SK-N-SH (cell line): Measurements from ENCODE around the gene PSAP. TPM values are rescaled to one million over a fixed set of nuclear protein-coding genes. Genes with fewer than 3 reads are reported as not detected.

ENCODE experiments used
- CTCF ChIA-PET: fragments of 300-600, 350-600 bp; formaldehyde crosslinking; extraction: SDS; loops from one replicate; lab custom pipeline; 2021; lab: Yijun Ruan, JAX
- POLR2A ChIA-PET: fragments of 350-600 bp; sonication (Branson Sonifier 250); formaldehyde crosslinking; extraction: SDS; loops from one replicate; lab custom pipeline; 2020; ENCODE audit warnings: antibody characterized with exemption, inconsistent platforms; lab: Yijun Ruan, JAX
- DNase-seq: peaks from one replicate; pipeline ENCODE4 v3.0.0; 2012
- H2AFZ ChIP-seq: fragments of 200-600 bp; sonication (generic); 2 replicates; pipeline ENCODE4 v1.8.1; 2016; ENCODE audit warnings: antibody characterized with exemption, mild to moderate bottlenecking, low read depth
- H3F3A ChIP-seq: fragments of 200-600 bp; sonication (generic); replicated peaks from 2 replicates; pipeline ENCODE3; 2016; ENCODE audit warnings: antibody characterized with exemption, mild to moderate bottlenecking; ENCODE audit not compliant: insufficient read depth
- H3K27ac ChIP-seq, 2 experiments: fragments of 200-500 bp in 1 of 2; fragments of 200-600 bp in 1 of 2; sonication (Bioruptor generic) in 1 of 2; sonication (generic), shearing (Covaris generic) in 1 of 2; 2 replicates each; pipeline versions ENCODE4 v1.5.1 to v1.6.1; 2014 to 2016; ENCODE audit warnings: low read depth in 2 of 2, inconsistent platforms in 1 of 2, low read length in 1 of 2, mild to moderate bottlenecking in 1 of 2, mixed read lengths in 1 of 2
- H3K27me3 ChIP-seq: fragments of 200-600 bp; sonication (generic), shearing (Covaris generic); 2 replicates; pipeline ENCODE4 v1.6.1; 2016; ENCODE audit warnings: mixed run types; ENCODE audit not compliant: insufficient read depth
- H3K36me3 ChIP-seq, 2 experiments: fragments of 200-500 bp in 1 of 2; fragments of 200-600 bp in 1 of 2; sonication (Bioruptor generic) in 1 of 2; sonication (generic) in 1 of 2; replicated peaks in 1 of 2; 2 replicates each; pipeline versions ENCODE3 to v1.5.1; 2014 to 2016; ENCODE audit warnings: low read length in 1 of 2, mild to moderate bottlenecking in 1 of 2; ENCODE audit not compliant: insufficient read depth in 2 of 2, control insufficient read depth in 1 of 2
- H3K4me1 ChIP-seq, 2 experiments: fragments of 200-500 bp in 1 of 2; fragments of 200-600 bp in 1 of 2; sonication (Bioruptor generic) in 1 of 2; sonication (generic), shearing (Covaris generic) in 1 of 2; 2 replicates each; pipeline versions ENCODE4 v1.5.1 to v1.6.1; 2014 to 2016; ENCODE audit warnings: low read depth in 1 of 2, low read length in 1 of 2, mixed run types in 1 of 2; ENCODE audit not compliant: insufficient read depth in 2 of 2, control insufficient read depth in 1 of 2
- H3K4me2 ChIP-seq: fragments of 200-600 bp; sonication (generic), shearing (Covaris generic); 2 replicates; pipeline ENCODE4 v1.6.1; 2017; ENCODE audit warnings: mixed run types
- H3K4me3 ChIP-seq, 2 experiments: fragments of 200-500 bp in 1 of 2; fragments of 200-600 bp in 1 of 2; sonication (Bioruptor generic) in 1 of 2; sonication (generic), shearing (Covaris generic) in 1 of 2; 2 replicates each; pipeline versions ENCODE4 v1.5.1 to v1.8.1; 2014 to 2016; ENCODE audit warnings: low read depth in 2 of 2, inconsistent platforms in 1 of 2, low read length in 1 of 2, mild to moderate bottlenecking in 1 of 2, mixed read lengths in 1 of 2, moderate library complexity in 1 of 2
- H3K79me2 ChIP-seq: fragments of 200-600 bp; sonication (generic); 2 replicates; pipeline ENCODE4 v1.8.1; 2017; ENCODE audit warnings: mild to moderate bottlenecking; ENCODE audit not compliant: insufficient read depth
- H3K9ac ChIP-seq: fragments of 200-600 bp; sonication (generic); 2 replicates; pipeline ENCODE4 v1.6.1; 2017; ENCODE audit warnings: mixed run types
- H3K9me2 ChIP-seq: fragments of 200-600 bp; sonication (generic); 2 replicates; pipeline ENCODE4 v1.6.1; 2017; ENCODE audit warnings: mixed run types
- H3K9me3 ChIP-seq: fragments of 200-600 bp; sonication (generic); 2 replicates; pipeline ENCODE4 v1.6.1; 2017; ENCODE audit warnings: mixed run types, mild to moderate bottlenecking, moderate library complexity
- H4K20me1 ChIP-seq: fragments of 200-600 bp; sonication (generic); 2 replicates; pipeline ENCODE4 v1.6.1; 2017; ENCODE audit warnings: mild to moderate bottlenecking, mixed run types; ENCODE audit not compliant: insufficient read depth
- ELF1 ChIP-seq: IDR thresholded peaks from 2 replicates; pipeline ENCODE4 v1.4.0; 2012
- EP300 ChIP-seq, 2 experiments: IDR thresholded peaks; 2 replicates each; pipeline versions ENCODE4 v1.4.0 to v1.6.1; 2012; ENCODE audit warnings: borderline replicate concordance in 1 of 2, low read depth in 1 of 2, low read length in 1 of 2
- JUND ChIP-seq: IDR thresholded peaks from 2 replicates; pipeline ENCODE4 v1.4.0; 2012
- MXI1 ChIP-seq: IDR thresholded peaks from 2 replicates; pipeline ENCODE4 v1.6.1; 2012; ENCODE audit warnings: mild to moderate bottlenecking, low read depth, low read length, improper control_type of control experiment
- RAD21 ChIP-seq: IDR thresholded peaks from 2 replicates; pipeline ENCODE4 v1.6.1; 2012; ENCODE audit warnings: mild to moderate bottlenecking, low read length
- RFX5 ChIP-seq: IDR thresholded peaks from 2 replicates; pipeline ENCODE4 v1.6.1; 2012; ENCODE audit warnings: mild to moderate bottlenecking, improper control_type of control experiment, low read length
- SIN3A ChIP-seq: IDR thresholded peaks from 2 replicates; pipeline ENCODE4 v1.6.1; 2012; ENCODE audit warnings: low read depth, mild to moderate bottlenecking, low read length, moderate library complexity, borderline replicate concordance
- SMC3 ChIP-seq: IDR thresholded peaks from 2 replicates; pipeline ENCODE4 v1.6.1; 2012; ENCODE audit warnings: low read depth, low read length, improper control_type of control experiment
- TEAD4 ChIP-seq: IDR thresholded peaks from 2 replicates; pipeline ENCODE4 v1.4.0; 2012; ENCODE audit warnings: mild to moderate bottlenecking, borderline replicate concordance; ENCODE audit not compliant: insufficient read depth
- WGBS: methylation state at CpG from one replicate; pipeline ENCODE4 v1.1.6; 2017; ENCODE audit warnings: low lambda C conversion rate; 5-methylcytosine and 5-hydroxymethylcytosine counted together
- polyA plus RNA-seq, 3 experiments: library from polyadenylated mRNA; depleted of rRNA; stranded (reverse); fragments of >200 nt; gene quantifications; 2 replicates each; pipeline ENCODE4 v1.2.3, GENCODE V29; 2012
- TF ChIP-seq, protein P1 (sequence below): IDR thresholded peaks from 2 replicates; pipeline ENCODE4 v1.6.1; 2012; ENCODE audit warnings: mild to moderate bottlenecking, low read depth, low read length, moderate library complexity
- TF ChIP-seq, protein P2 (sequence below): IDR thresholded peaks from 2 replicates; pipeline ENCODE4; 2012
- TF ChIP-seq, protein P3 (sequence below): fragments of 150-350 bp; IDR thresholded peaks from 2 replicates; pipeline ENCODE4 v1.6.1; 2016; ENCODE audit warnings: mild to moderate bottlenecking, low read depth, low read length
- TF ChIP-seq, protein P4 (sequence below): fragments of 200-600 bp; sonication (generic); IDR thresholded peaks from 2 replicates; pipeline ENCODE4 v1.6.1; 2017; ENCODE audit warnings: antibody characterized with exemption, mild to moderate bottlenecking, moderate library complexity
- TF ChIP-seq, protein P5 (sequence below): IDR thresholded peaks from 2 replicates; pipeline ENCODE4 v1.4.0; 2012; ENCODE audit warnings: low read depth, borderline replicate concordance

Gene PSAP
- polyA plus RNA-seq, 1 of the 3 experiments (the other 2 are of a cell fraction): 1,647 TPM

DNA sequence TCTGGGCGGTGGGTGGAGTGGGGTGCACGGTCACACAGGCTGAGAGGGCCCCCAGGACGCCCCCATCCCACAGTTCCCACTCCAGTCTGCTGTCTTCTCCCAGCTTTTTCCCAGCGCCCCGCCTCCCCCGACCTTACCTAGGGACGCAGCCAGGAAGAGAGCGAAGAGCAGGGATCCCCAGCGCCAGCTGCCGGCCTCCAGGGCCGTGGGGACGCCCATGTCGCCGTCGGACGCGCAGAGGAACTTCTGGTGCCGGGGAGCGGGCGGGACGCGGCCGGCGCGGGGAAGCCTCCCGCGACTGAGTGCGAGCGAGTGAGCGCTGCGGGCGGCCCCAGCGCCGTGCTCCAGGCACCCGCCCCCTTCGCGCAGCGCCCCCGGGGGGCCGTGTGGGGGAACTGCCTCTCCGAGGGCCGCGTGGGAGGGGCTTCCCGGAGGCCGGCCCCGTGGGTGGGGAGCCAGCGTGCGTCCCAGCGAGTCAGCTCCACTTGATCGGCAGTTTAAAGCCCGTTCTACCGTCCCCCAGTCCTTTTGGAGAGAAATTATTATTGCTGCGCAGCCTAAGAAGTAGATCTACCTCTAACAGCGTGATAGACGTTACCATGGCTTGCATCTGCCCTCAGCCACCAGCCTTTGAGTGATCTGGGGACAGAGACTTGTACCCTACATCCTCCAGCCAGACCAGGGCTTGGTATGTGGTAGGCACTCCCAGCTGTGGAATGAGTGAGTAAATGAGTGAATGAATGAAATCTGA is 77.7 kb downstream of the PSAP start, which contains the start of gene VSIR (continued):
- TF ChIP-seq, protein P1, sequence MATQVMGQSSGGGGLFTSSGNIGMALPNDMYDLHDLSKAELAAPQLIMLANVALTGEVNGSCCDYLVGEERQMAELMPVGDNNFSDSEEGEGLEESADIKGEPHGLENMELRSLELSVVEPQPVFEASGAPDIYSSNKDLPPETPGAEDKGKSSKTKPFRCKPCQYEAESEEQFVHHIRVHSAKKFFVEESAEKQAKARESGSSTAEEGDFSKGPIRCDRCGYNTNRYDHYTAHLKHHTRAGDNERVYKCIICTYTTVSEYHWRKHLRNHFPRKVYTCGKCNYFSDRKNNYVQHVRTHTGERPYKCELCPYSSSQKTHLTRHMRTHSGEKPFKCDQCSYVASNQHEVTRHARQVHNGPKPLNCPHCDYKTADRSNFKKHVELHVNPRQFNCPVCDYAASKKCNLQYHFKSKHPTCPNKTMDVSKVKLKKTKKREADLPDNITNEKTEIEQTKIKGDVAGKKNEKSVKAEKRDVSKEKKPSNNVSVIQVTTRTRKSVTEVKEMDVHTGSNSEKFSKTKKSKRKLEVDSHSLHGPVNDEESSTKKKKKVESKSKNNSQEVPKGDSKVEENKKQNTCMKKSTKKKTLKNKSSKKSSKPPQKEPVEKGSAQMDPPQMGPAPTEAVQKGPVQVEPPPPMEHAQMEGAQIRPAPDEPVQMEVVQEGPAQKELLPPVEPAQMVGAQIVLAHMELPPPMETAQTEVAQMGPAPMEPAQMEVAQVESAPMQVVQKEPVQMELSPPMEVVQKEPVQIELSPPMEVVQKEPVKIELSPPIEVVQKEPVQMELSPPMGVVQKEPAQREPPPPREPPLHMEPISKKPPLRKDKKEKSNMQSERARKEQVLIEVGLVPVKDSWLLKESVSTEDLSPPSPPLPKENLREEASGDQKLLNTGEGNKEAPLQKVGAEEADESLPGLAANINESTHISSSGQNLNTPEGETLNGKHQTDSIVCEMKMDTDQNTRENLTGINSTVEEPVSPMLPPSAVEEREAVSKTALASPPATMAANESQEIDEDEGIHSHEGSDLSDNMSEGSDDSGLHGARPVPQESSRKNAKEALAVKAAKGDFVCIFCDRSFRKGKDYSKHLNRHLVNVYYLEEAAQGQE: no peak
- no peak for TF ChIP-seq ELF1
- TF ChIP-seq, all 33 proteins: peak for 6

DNA sequence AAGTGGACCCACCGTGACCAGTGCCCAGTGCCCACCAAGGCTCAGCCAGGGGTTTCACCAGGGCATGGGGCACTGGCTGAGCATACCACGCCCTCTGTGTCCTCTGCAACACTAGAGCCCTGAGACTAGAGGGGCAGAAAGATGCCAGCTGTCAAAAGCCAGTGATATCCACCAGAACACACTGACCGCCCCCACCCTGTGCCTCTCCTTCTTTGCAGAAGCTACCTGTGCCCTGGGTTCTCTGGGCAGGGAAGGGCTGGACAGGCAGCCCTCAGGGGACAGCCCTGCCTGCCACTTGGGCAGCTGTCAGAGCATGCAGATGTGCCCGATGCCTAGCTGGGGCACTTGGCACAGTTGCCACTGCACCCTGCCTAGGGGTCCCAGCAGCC is 78.2 kb downstream of the PSAP start:
- Histone ChIP-seq H4K20me1 (no peaks in the 10 kb centered on the region), H3K36me3 (no peaks in the 10 kb centered on the region), H3K27me3 (no peaks in the 10 kb centered on the region), H3F3A (peaks cover 3% of the 10 kb centered on the region), H3K4me2 (peak overlapping the region; percentile 73), H3K4me3 (peak overlapping the region; percentile 65 to 68), H3K9me2 (no peaks in the 10 kb centered on the region), H3K27ac (no peak overlapping the region), H3K79me2 (no peaks in the 10 kb centered on the region), H3K9me3 (no peaks in the 10 kb centered on the region), H3K4me1 (peaks cover 15 to 18% of the 10 kb centered on the region in 2 experiments; a peak in 3 of 4 replicates), H2AFZ (peak overlapping the region; percentile 89), H3K9ac (peak overlapping the region; percentile 52; the same call in 1 of the 2 replicates)
- TF ChIP-seq SMC3 (no peak), MXI1 (no peak), TEAD4 (no peak), SIN3A (no peak), EP300 (IDR thresholded peaks at IDR 0.05; ENCODE audit: borderline replicate concordance in 1 of 2, low read depth in 1 of 2, low read length in 1 of 2) (no peak), JUND (no peak), RAD21 (no peak), RFX5 (no peak)
- TF ChIP-seq, protein P2, sequence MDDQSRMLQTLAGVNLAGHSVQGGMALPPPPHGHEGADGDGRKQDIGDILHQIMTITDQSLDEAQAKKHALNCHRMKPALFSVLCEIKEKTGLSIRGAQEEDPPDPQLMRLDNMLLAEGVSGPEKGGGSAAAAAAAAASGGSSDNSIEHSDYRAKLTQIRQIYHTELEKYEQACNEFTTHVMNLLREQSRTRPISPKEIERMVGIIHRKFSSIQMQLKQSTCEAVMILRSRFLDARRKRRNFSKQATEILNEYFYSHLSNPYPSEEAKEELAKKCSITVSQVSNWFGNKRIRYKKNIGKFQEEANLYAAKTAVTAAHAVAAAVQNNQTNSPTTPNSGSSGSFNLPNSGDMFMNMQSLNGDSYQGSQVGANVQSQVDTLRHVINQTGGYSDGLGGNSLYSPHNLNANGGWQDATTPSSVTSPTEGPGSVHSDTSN: no peak
- TF ChIP-seq, protein P3, sequence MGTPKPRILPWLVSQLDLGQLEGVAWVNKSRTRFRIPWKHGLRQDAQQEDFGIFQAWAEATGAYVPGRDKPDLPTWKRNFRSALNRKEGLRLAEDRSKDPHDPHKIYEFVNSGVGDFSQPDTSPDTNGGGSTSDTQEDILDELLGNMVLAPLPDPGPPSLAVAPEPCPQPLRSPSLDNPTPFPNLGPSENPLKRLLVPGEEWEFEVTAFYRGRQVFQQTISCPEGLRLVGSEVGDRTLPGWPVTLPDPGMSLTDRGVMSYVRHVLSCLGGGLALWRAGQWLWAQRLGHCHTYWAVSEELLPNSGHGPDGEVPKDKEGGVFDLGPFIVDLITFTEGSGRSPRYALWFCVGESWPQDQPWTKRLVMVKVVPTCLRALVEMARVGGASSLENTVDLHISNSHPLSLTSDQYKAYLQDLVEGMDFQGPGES: no peak
- TF ChIP-seq, protein P4, sequence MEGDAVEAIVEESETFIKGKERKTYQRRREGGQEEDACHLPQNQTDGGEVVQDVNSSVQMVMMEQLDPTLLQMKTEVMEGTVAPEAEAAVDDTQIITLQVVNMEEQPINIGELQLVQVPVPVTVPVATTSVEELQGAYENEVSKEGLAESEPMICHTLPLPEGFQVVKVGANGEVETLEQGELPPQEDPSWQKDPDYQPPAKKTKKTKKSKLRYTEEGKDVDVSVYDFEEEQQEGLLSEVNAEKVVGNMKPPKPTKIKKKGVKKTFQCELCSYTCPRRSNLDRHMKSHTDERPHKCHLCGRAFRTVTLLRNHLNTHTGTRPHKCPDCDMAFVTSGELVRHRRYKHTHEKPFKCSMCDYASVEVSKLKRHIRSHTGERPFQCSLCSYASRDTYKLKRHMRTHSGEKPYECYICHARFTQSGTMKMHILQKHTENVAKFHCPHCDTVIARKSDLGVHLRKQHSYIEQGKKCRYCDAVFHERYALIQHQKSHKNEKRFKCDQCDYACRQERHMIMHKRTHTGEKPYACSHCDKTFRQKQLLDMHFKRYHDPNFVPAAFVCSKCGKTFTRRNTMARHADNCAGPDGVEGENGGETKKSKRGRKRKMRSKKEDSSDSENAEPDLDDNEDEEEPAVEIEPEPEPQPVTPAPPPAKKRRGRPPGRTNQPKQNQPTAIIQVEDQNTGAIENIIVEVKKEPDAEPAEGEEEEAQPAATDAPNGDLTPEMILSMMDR: no peak
- TF ChIP-seq, protein P5, sequence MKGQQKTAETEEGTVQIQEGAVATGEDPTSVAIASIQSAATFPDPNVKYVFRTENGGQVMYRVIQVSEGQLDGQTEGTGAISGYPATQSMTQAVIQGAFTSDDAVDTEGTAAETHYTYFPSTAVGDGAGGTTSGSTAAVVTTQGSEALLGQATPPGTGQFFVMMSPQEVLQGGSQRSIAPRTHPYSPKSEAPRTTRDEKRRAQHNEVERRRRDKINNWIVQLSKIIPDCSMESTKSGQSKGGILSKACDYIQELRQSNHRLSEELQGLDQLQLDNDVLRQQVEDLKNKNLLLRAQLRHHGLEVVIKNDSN: no peak
- ChIA-PET POLR2A (interaction anchor here (1.0 to 2.4 kb wide), 3 partner anchors 11 to 44 kb away, joined by 3 to 10 read pairs (median 3); no protein-coding TSS in a partner anchor), CTCF (interaction anchor here (0.7 to 4.3 kb wide), 41 partner anchors 9 to 389 kb away, joined by 3 to 51 read pairs (median 5); no protein-coding TSS in a partner anchor)
- no peak for DNase-seq
- 61% methylated on average over 3 of the region's 4 CpGs for whole genome bisulfite sequencing
